BJ (cell line): Measurements from ENCODE around the gene ZNF2. TPM values are rescaled to one million over a fixed set of nuclear protein-coding genes. Genes with fewer than 3 reads are reported as not detected.

Experiments used
- CTCF ChIA-PET: fragments of 350-600 bp; formaldehyde crosslinking; extraction: SDS; loops from one replicate; lab custom pipeline; 2021; ENCODE audit warnings: antibody characterized with exemption, inconsistent platforms; lab: Yijun Ruan, JAX
- POLR2A ChIA-PET: fragments of 300-600 bp; sonication (Branson Sonifier 250); formaldehyde crosslinking; extraction: SDS; loops from one replicate; lab custom pipeline; 2021; ENCODE audit warnings: antibody characterized with exemption; lab: Charles Lee
- DNase-seq: peaks from one replicate; pipeline ENCODE4 v3.0.0-alpha.2; 2011; ENCODE audit warnings: low read depth
- H3K27me3 ChIP-seq: 2 replicates; pipeline ENCODE4 v1.6.0; 2011; ENCODE audit warnings: low read length; ENCODE audit not compliant: control insufficient read depth, insufficient read depth
- H3K36me3 ChIP-seq: 2 replicates; pipeline ENCODE4 v1.5.1; 2011; ENCODE audit warnings: low read length; ENCODE audit not compliant: control insufficient read depth, insufficient read depth
- H3K4me3 ChIP-seq: 2 replicates; pipeline ENCODE4 v1.5.1; 2011; ENCODE audit warnings: low read depth, mild to moderate bottlenecking, control low read depth, low read length
- CTCF ChIP-seq: IDR thresholded peaks from 2 replicates; pipeline ENCODE4 v1.5.1; 2011; ENCODE audit warnings: low read depth, mild to moderate bottlenecking, control low read depth, inconsistent platforms, low read length, moderate library complexity; ENCODE audit not compliant: insufficient read depth
- polyA minus RNA-seq: library from RNA; depleted of rRNA, polyadenylated mRNA; stranded (reverse); fragments of >200 nt; gene quantifications from 2 replicates; pipeline ENCODE4 v1.2.3, GENCODE V29; 2011; rRNA and poly(A)+ RNA removed
- polyA plus RNA-seq: library from polyadenylated mRNA; depleted of rRNA; stranded (reverse); fragments of >200 nt; gene quantifications from 2 replicates; pipeline ENCODE4 v1.2.3, GENCODE V29; 2011; rRNA removed

ZNF2 gene
- polyA plus RNA-seq: 3.2 and 4.1 TPM in 2 replicates
- 5.2 and 7.0 TPM in 2 replicates for polyA minus RNA-seq

GRCh38 chr2:95165371-95166064, at the start of gene ZNF2:
Gene ZNF2, plus strand, starts transcription at chr2:95165809. Its CDS starts 10,418 bp downstream, at chr2:95176227.
- peak within 1 kb of the TSS; percentile 74 for H3K4me3 ChIP-seq
- ChIA-PET CTCF (no interaction called here), POLR2A (no interaction called here)
- H3K27me3 ChIP-seq: no peaks in the 10 kb centered on the region
- H3K36me3 ChIP-seq: no peaks in the 10 kb centered on the region; the same call in 1 of the 2 replicates
- peak; percentile 20; the same call in 1 of the 2 replicates for TF ChIP-seq CTCF
- peak; percentile 88 for DNase-seq

GRCh38 chr2:95121093-95121406, 44.6 kb upstream of the ZNF2 start:
- H3K4me3 ChIP-seq: peak overlapping the region; percentile 72
- H3K27me3 ChIP-seq: no peaks in the 10 kb centered on the region
- H3K36me3 ChIP-seq: peaks cover 1% of the 10 kb centered on the region; the same call in 1 of the 2 replicates
- DNase-seq: peak; percentile 4
- ChIA-PET CTCF (interaction anchor here (0.7 to 1.9 kb wide), 3 partner anchors 38 to 98 kb away, joined by 3 to 4 read pairs (median 3); no protein-coding TSS in a partner anchor), POLR2A (no interaction called here)
- TF ChIP-seq CTCF: no peak

GRCh38 chr2:95121407-95122196, 44.0 kb upstream of the ZNF2 start, which contains the start of gene MRPS5:
Gene MRPS5, minus strand, starts transcription at chr2:95121808. Its CDS starts 17 bp downstream, at chr2:95121791.
- ChIA-PET CTCF (interaction anchor here (0.7 to 1.9 kb wide), 4 partner anchors 33 to 83 kb away, joined by 3 to 5 read pairs (median 4); no protein-coding TSS in a partner anchor), POLR2A (no interaction called here)
- TF ChIP-seq CTCF: peak; percentile 10
- Histone ChIP-seq H3K4me3 (peak within 1 kb of the TSS; percentile 72), H3K27me3 (no peaks in the 10 kb centered on the region), H3K36me3 (peaks cover 1% of the 10 kb centered on the region; the same call in 1 of the 2 replicates)
- DNase-seq: peak; percentile 7

GRCh38 chr2:95122197-95122551, 43.4 kb upstream of the ZNF2 start:
- no peak for TF ChIP-seq CTCF
- no peak for DNase-seq
- Histone ChIP-seq H3K36me3 (peaks cover 1% of the 10 kb centered on the region; the same call in 1 of the 2 replicates), H3K27me3 (no peaks in the 10 kb centered on the region), H3K4me3 (peak overlapping the region; percentile 72)
- ChIA-PET POLR2A (no interaction called here), CTCF (interaction anchor here (1.8 to 1.9 kb wide), 2 partner anchors 37 to 46 kb away, joined by 4 to 5 read pairs; no protein-coding TSS in a partner anchor)

GRCh38 chr2:95138702-95139101, 26.9 kb upstream of the ZNF2 start:
- CTCF ChIA-PET: no interaction called here
- no peak for DNase-seq
- Histone ChIP-seq H3K4me3 (no peak overlapping the region), H3K27me3 (no peaks in the 10 kb centered on the region), H3K36me3 (no peaks in the 10 kb centered on the region)
- TF ChIP-seq CTCF: no peak
- POLR2A ChIA-PET: no interaction called here
